Measurements from ENCODE around the gene CHST3. TPM values are rescaled to one million over a fixed set of nuclear protein-coding genes. Genes with fewer than 3 reads are reported as not detected.
"Not testable (repeated sequence)": the region's sequence is repeated elsewhere in the genome, so short reads cannot be mapped to it uniquely, and the experiment has no call there.

Gene CHST3
- total RNA-seq, 1 donor from 2014 or later = 19.5 TPM

- no peak for DNase-seq
These were observed 9.7 kb downstream of the CHST3 start for GRCh38 chr10:71973777-71974488.

GRCh38 chr10:71974489-71975021 lies 10.4 kb downstream of the CHST3 start:
- DNase-seq = no peak

- DNase-seq = no peak
These were observed 11.1 kb downstream of the CHST3 start for GRCh38 chr10:71975087-71975870.

- no peak for DNase-seq
These were observed 11.9 kb downstream of the CHST3 start for GRCh38 chr10:71975871-71976725.

- DNase-seq = not testable (repeated sequence)
These were observed 13.4 kb downstream of the CHST3 start for GRCh38 chr10:71977614-71977903.

- no peak for DNase-seq
These were observed 14.3 kb downstream of the CHST3 start for GRCh38 chr10:71978476-71978875.

- no peak for DNase-seq
These were observed 14.9 kb downstream of the CHST3 start for GRCh38 chr10:71978988-71979691.

GRCh38 chr10:71979692-71980062 lies 15.5 kb downstream of the CHST3 start:
- no peak for DNase-seq

GRCh38 chr10:71980181-71981014 lies 16.2 kb downstream of the CHST3 start:
- DNase-seq = no peak

- peak; percentile 60 for DNase-seq
These were observed 17.1 kb downstream of the CHST3 start for GRCh38 chr10:71981015-71981875.

- DNase-seq = no peak
These were observed 17.7 kb downstream of the CHST3 start for GRCh38 chr10:71981876-71982230.

- no peak for DNase-seq
These were observed 18.3 kb downstream of the CHST3 start for GRCh38 chr10:71982269-71983178.

- DNase-seq = no peak
These were observed 20.1 kb downstream of the CHST3 start for GRCh38 chr10:71984126-71984808.

GRCh38 chr10:71984809-71985388 lies 20.7 kb downstream of the CHST3 start:
- no peak for DNase-seq

- peak; percentile 87 for DNase-seq
These were observed 21.5 kb downstream of the CHST3 start for GRCh38 chr10:71985542-71986250.

- DNase-seq = not testable (repeated sequence)
These were observed 24.7 kb downstream of the CHST3 start for GRCh38 chr10:71988895-71989294.

All from skin of body (tissue), 2 donors.